K562 (cell line): ENCODE measurements around the gene PHLDA3.

Source experiments
- ATF4 ChIP-seq: fragments of 450-650 bp; formaldehyde crosslinking; IDR thresholded peaks from 2 replicates; pipeline ENCODE4 v1.4.0; 2022; ENCODE audit warnings: mild to moderate bottlenecking, moderate library complexity
- BHLHE40 ChIP-seq: IDR thresholded peaks from 2 replicates; pipeline ENCODE4 v1.6.1; 2011; ENCODE audit warnings: low read length, improper control_type of control experiment
- EGR1 ChIP-seq: fragments of 450-650 bp; conservative IDR thresholded peaks from 2 replicates; pipeline ENCODE4 v1.6.1; 2017; ENCODE audit warnings: mild to moderate bottlenecking
- HOMEZ ChIP-seq: fragments of 250-450 bp; sonication (Bioruptor Pico); IDR thresholded peaks from 2 replicates; pipeline ENCODE4 v1.4.0; 2020; ENCODE audit warnings: mild to moderate bottlenecking, moderate library complexity
- NRF1 ChIP-seq, 2 experiments: fragments of 450-650 bp; IDR thresholded peaks in 1 of 2; conservative IDR thresholded peaks in 1 of 2; 2 replicates each; pipeline ENCODE4 v1.6.1; 2014; ENCODE audit warnings: mild to moderate bottlenecking in 2 of 2
- POLR2A ChIP-seq: fragments of 450-650 bp; conservative IDR thresholded peaks from 2 replicates; pipeline ENCODE4 v1.6.1; 2016
- RFX5 ChIP-seq: IDR thresholded peaks from 2 replicates; pipeline ENCODE4 v1.6.1; 2011; ENCODE audit warnings: low read depth, mild to moderate bottlenecking, improper control_type of control experiment, low read length
- YY1 ChIP-seq, 3 experiments: IDR thresholded peaks; 2 replicates each; pipeline ENCODE4 v1.6.1; 2011; ENCODE audit warnings: low read length in 2 of 3, mild to moderate bottlenecking in 2 of 3, moderate library complexity in 2 of 3, borderline replicate concordance in 1 of 3, control low read depth in 1 of 3, low read depth in 1 of 3; ENCODE audit not compliant: insufficient read depth in 3 of 3, insufficient replicate concordance in 2 of 3, control insufficient read depth in 1 of 3, insufficient read length in 1 of 3; ENCODE audit errors: extremely low read depth in 1 of 3
- ZNF134 ChIP-seq: fragments of 250-450 bp; sonication (Bioruptor Pico); conservative IDR thresholded peaks from 2 replicates; pipeline ENCODE4 v1.4.0; 2020
- ZNF282 ChIP-seq: sonication (generic); formaldehyde crosslinking; IDR thresholded peaks from 2 replicates; pipeline ENCODE4 v1.8.1; 2023; ENCODE audit warnings: missing genetic modification reagents
- TF ChIP-seq, protein P1 (sequence below), 2 experiments: fragments of 150-350 bp in 1 of 2; IDR thresholded peaks; 2 replicates each; pipeline ENCODE4 v1.6.1; 2012 to 2016; ENCODE audit warnings: low read depth in 2 of 2, low read length in 2 of 2, mild to moderate bottlenecking in 1 of 2, moderate library complexity in 1 of 2
- TF ChIP-seq, protein P2 (sequence below), 2 experiments: fragments of 450-650 bp; formaldehyde crosslinking in 1 of 2; IDR thresholded peaks; 2 replicates each; pipeline versions ENCODE4 v1.4.0 to v1.6.1; 2014 to 2020; ENCODE audit warnings: mild to moderate bottlenecking in 2 of 2, borderline replicate concordance in 1 of 2, low read depth in 1 of 2

- TF ChIP-seq ZNF282 (CRISPR knock-in tag) (no peak), ATF4 (CRISPR knock-in tag) (no peak; the same call in 1 of the 2 replicates), RFX5 (no peak), YY1 (IDR thresholded peaks at IDR 0.05; ENCODE audit: borderline replicate concordance in 1 of 3, control insufficient read depth in 1 of 3, extremely low read depth in 1 of 3, insufficient read depth in 3 of 3, insufficient read length in 1 of 3, insufficient replicate concordance in 2 of 3, low read depth in 1 of 3, low read length in 2 of 3) (no peak), BHLHE40 (no peak; the same call in 1 of the 2 replicates), POLR2A (no peak), EGR1 (no peak), NRF1 (conservative IDR thresholded peaks at IDR 0.05 in 1 of 2, IDR thresholded peaks at IDR 0.05 in 1 of 2) (no peak), ZNF134 (CRISPR knock-in tag) (no peak), HOMEZ (CRISPR knock-in tag) (no peak)
- TF ChIP-seq, protein P1, sequence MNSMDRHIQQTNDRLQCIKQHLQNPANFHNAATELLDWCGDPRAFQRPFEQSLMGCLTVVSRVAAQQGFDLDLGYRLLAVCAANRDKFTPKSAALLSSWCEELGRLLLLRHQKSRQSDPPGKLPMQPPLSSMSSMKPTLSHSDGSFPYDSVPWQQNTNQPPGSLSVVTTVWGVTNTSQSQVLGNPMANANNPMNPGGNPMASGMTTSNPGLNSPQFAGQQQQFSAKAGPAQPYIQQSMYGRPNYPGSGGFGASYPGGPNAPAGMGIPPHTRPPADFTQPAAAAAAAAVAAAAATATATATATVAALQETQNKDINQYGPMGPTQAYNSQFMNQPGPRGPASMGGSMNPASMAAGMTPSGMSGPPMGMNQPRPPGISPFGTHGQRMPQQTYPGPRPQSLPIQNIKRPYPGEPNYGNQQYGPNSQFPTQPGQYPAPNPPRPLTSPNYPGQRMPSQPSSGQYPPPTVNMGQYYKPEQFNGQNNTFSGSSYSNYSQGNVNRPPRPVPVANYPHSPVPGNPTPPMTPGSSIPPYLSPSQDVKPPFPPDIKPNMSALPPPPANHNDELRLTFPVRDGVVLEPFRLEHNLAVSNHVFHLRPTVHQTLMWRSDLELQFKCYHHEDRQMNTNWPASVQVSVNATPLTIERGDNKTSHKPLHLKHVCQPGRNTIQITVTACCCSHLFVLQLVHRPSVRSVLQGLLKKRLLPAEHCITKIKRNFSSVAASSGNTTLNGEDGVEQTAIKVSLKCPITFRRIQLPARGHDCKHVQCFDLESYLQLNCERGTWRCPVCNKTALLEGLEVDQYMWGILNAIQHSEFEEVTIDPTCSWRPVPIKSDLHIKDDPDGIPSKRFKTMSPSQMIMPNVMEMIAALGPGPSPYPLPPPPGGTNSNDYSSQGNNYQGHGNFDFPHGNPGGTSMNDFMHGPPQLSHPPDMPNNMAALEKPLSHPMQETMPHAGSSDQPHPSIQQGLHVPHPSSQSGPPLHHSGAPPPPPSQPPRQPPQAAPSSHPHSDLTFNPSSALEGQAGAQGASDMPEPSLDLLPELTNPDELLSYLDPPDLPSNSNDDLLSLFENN (IDR thresholded peaks at IDR 0.05; ENCODE audit: low read depth in 2 of 2, low read length in 2 of 2): no peak
- TF ChIP-seq, protein P2, sequence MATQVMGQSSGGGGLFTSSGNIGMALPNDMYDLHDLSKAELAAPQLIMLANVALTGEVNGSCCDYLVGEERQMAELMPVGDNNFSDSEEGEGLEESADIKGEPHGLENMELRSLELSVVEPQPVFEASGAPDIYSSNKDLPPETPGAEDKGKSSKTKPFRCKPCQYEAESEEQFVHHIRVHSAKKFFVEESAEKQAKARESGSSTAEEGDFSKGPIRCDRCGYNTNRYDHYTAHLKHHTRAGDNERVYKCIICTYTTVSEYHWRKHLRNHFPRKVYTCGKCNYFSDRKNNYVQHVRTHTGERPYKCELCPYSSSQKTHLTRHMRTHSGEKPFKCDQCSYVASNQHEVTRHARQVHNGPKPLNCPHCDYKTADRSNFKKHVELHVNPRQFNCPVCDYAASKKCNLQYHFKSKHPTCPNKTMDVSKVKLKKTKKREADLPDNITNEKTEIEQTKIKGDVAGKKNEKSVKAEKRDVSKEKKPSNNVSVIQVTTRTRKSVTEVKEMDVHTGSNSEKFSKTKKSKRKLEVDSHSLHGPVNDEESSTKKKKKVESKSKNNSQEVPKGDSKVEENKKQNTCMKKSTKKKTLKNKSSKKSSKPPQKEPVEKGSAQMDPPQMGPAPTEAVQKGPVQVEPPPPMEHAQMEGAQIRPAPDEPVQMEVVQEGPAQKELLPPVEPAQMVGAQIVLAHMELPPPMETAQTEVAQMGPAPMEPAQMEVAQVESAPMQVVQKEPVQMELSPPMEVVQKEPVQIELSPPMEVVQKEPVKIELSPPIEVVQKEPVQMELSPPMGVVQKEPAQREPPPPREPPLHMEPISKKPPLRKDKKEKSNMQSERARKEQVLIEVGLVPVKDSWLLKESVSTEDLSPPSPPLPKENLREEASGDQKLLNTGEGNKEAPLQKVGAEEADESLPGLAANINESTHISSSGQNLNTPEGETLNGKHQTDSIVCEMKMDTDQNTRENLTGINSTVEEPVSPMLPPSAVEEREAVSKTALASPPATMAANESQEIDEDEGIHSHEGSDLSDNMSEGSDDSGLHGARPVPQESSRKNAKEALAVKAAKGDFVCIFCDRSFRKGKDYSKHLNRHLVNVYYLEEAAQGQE (IDR thresholded peaks at IDR 0.05; ENCODE audit: borderline replicate concordance): no peak
- TF ChIP-seq, protein P2 (CRISPR knock-in tag; IDR thresholded peaks at IDR 0.05; ENCODE audit: low read depth): no peak
These were observed 38.3 kb upstream of the PHLDA3 start for GRCh38 chr1:201507360-201507675.
